GM23338 (cell line): ENCODE data around the gene UCP1.
"Not testable (repeated sequence)": the region's sequence is repeated elsewhere in the genome, so short reads cannot be mapped to it uniquely, and the experiment has no call there.

Experiments used
- CREB1 ChIP-seq: fragments of 250-450 bp; sonication (Bioruptor Pico); IDR thresholded peaks from 2 replicates; pipeline ENCODE4 v1.5.0; 2020; ENCODE audit warnings: low read depth, mild to moderate bottlenecking, moderate library complexity
- CTCF ChIP-seq, 2 experiments: fragments of 200-600 bp in 1 of 2; sonication (generic) in 1 of 2; conservative IDR thresholded peaks; 2 replicates each; pipeline versions ENCODE4 v1.5.1 to v1.6.1; 2016 to 2017; ENCODE audit warnings: antibody characterized with exemption in 2 of 2, low read depth in 2 of 2, mild to moderate bottlenecking in 2 of 2, moderate library complexity in 1 of 2
- ETS1 ChIP-seq: IDR thresholded peaks from 2 replicates; pipeline ENCODE4 v1.6.1; 2016; ENCODE audit warnings: antibody characterized with exemption
- EZH2 ChIP-seq: fragments of 200-600 bp; sonication (generic); IDR thresholded peaks from one replicate; pipeline ENCODE4 v1.8.0; 2017; ENCODE audit warnings: antibody characterized with exemption, mild to moderate bottlenecking, low read depth; ENCODE audit not compliant: unreplicated experiment
- EZH2phosphoT487 ChIP-seq: fragments of 200-600 bp; sonication (generic); IDR thresholded peaks from one replicate; pipeline ENCODE4 v1.8.1; 2018; ENCODE audit warnings: antibody characterized with exemption; ENCODE audit not compliant: unreplicated experiment
- JUNB ChIP-seq: IDR thresholded peaks from one replicate; pipeline ENCODE4 v1.6.1; 2016; ENCODE audit warnings: antibody characterized with exemption; ENCODE audit not compliant: unreplicated experiment
- NANOG ChIP-seq: IDR thresholded peaks from 2 replicates; pipeline ENCODE4 v1.6.1; 2016; ENCODE audit warnings: antibody characterized with exemption, borderline replicate concordance
- POLR2AphosphoS5 ChIP-seq: IDR thresholded peaks from 2 replicates; pipeline ENCODE4 v1.6.1; 2016; ENCODE audit warnings: antibody characterized with exemption, low read depth
- REST ChIP-seq: IDR thresholded peaks from one replicate; pipeline ENCODE4 v1.6.1; 2018; ENCODE audit warnings: antibody characterized with exemption; ENCODE audit not compliant: unreplicated experiment
- ZNF114 ChIP-seq: fragments of 250-450 bp; sonication (Bioruptor Pico); IDR thresholded peaks from 2 replicates; pipeline ENCODE4 v1.5.0; 2020; ENCODE audit warnings: mild to moderate bottlenecking, moderate library complexity
- ZNF331 ChIP-seq: fragments of 250-450 bp; sonication (Bioruptor Pico); IDR thresholded peaks from 2 replicates; pipeline ENCODE4 v1.5.0; 2020; ENCODE audit warnings: low read depth, mild to moderate bottlenecking, moderate library complexity
- ZNF462 ChIP-seq: fragments of 250-450 bp; sonication (Bioruptor Pico); IDR thresholded peaks from 2 replicates; pipeline ENCODE4 v1.5.0; 2020; ENCODE audit warnings: mild to moderate bottlenecking, moderate library complexity

- TF ChIP-seq CTCF (conservative IDR thresholded peaks at IDR 0.05; ENCODE audit: low read depth in 2 of 2); ETS1; JUNB; REST; NANOG; ZNF331; EZH2; POLR2AphosphoS5; EZH2phosphoT487; CREB1 (CRISPR knock-in tag); ZNF462 (CRISPR knock-in tag); ZNF114 (CRISPR knock-in tag): not testable (repeated sequence)
Observed at GRCh38 chr4:140513765-140514164, 55.0 kb downstream of the UCP1 start.
